NCI-H128 (cell line): Measurements from ENCODE around the gene CD300A.

Experiments
- DNase-seq: peaks from one replicate; lab custom pipeline; 2025; ENCODE audit not compliant: unreplicated experiment; lab: John Stamatoyannopoulos, UW

The CD300A gene

GRCh38 chr17:74439691-74440567, 26.5 kb upstream of the CD300A start:
- DNase-seq = no peak

GRCh38 chr17:74441537-74441936, 24.9 kb upstream of the CD300A start:
- DNase-seq = no peak

- DNase-seq = no peak
Measured at GRCh38 chr17:74442291-74442669, 24.2 kb upstream of the CD300A start.

GRCh38 chr17:74442670-74443515, 23.5 kb upstream of the CD300A start:
- DNase-seq = peak; percentile 35

GRCh38 chr17:74443516-74444296, 22.7 kb upstream of the CD300A start:
- no peak for DNase-seq

- DNase-seq = no peak
Measured at GRCh38 chr17:74444406-74444805, 22.0 kb upstream of the CD300A start.

- DNase-seq = no peak
Measured at GRCh38 chr17:74445158-74445557, 21.3 kb upstream of the CD300A start.

- no peak for DNase-seq
Measured at GRCh38 chr17:74446551-74447500, 19.6 kb upstream of the CD300A start.

GRCh38 chr17:74447628-74448159, 18.7 kb upstream of the CD300A start:
- no peak for DNase-seq

GRCh38 chr17:74448756-74449155, 17.7 kb upstream of the CD300A start:
- no peak for DNase-seq

GRCh38 chr17:74449306-74449705, 17.1 kb upstream of the CD300A start:
- no peak for DNase-seq

GRCh38 chr17:74449773-74450172, 16.7 kb upstream of the CD300A start:
- DNase-seq = no peak

GRCh38 chr17:74450231-74450630, 16.2 kb upstream of the CD300A start:
- DNase-seq = no peak

GRCh38 chr17:74450925-74451403, 15.5 kb upstream of the CD300A start:
- DNase-seq = no peak

- no peak for DNase-seq
Measured at GRCh38 chr17:74451557-74451956, 14.9 kb upstream of the CD300A start.

- no peak for DNase-seq
Measured at GRCh38 chr17:74452033-74452840, 14.2 kb upstream of the CD300A start.

GRCh38 chr17:74452841-74453661, 13.4 kb upstream of the CD300A start:
- no peak for DNase-seq

- no peak for DNase-seq
Measured at GRCh38 chr17:74453665-74454196, 12.7 kb upstream of the CD300A start.
